ENCODE results near the gene BEND6.
"Not testable (repeated sequence)": the region's sequence is repeated elsewhere in the genome, so short reads cannot be mapped to it uniquely, and the experiment has no call there.

The BEND6 gene

DNA sequence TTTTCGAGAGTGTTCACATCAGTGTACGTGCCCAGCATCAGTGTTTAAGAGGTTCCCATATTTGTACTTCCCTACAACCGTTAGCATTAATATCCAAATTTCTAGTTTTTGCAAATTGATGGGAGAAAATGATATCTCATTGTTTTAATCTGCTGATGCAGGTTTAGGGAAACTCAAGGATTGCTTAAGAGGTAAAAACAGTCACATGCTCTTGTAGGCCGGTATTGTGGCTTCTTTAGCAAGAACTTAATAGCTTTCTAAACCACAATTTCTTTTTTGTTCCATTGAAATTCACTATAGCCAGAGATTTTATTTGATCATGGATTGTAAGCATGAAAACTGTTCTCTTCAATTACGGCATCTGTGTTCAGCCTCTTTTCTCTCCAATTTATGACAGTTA is 29.5 kb downstream of the BEND6 start:
- no peak for DNase-seq (ENCODE audit: low read depth)

DNA sequence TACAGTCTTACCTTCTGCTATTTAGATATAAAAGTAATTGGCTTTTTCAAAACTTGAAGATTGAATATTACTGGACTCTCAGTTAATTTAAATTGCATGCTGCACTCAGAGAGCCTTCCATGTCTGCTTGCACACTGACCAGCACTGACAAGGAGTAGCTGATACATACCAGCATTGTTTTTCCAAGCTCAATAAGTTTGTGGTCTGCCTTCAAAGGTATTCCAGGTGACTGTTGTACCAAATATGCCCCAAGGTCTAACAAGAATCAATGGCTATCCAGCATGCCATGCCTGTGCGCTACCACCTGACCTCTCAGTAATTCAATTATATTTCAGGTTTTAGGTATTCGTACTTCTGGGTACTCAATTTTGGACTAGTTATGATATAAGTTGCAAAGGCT is 30.0 kb downstream of the BEND6 start:
- DNase-seq (ENCODE audit: low read depth): no peak

DNA sequence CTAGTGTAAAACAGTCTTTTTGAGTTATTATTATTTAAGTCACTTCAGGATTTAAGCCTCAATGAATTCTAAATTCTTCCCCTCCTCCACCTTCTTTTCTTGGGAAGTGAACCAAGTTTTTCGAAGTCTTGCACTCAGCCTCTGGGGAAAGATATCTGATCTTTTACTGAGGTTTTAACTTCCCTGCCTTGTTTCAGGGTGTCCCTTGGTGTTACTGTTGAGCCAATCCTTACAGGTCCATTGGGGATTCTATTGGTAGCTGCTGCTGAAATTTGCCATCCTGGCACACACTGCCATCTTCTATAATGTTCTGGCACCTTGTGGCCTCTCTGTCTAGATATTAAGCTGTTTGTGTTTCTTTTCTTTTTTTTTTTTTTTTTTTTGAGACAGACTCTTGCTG is 31.7 kb downstream of the BEND6 start:
- DNase-seq (ENCODE audit: low read depth): no peak

DNA sequence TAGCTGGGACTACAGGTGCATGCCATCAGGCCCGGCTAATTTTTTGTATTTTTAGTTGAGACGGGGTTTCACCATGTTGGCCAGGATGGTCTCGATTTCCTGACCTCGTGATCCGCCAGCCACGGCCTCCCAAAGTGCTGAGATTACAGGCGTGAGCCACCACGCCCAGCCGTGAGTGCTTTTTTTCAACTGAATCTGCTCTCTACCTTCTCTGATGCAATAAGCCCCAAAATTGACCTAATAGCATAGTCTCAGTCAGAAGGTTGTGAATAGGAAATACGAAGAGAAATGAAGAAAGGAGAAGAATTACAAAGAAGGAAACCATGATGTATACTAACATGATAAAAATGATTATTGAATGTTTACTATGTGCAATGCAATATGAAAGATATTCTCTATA is 33.2 kb downstream of the BEND6 start:
- no peak for DNase-seq (ENCODE audit: low read depth)

DNA sequence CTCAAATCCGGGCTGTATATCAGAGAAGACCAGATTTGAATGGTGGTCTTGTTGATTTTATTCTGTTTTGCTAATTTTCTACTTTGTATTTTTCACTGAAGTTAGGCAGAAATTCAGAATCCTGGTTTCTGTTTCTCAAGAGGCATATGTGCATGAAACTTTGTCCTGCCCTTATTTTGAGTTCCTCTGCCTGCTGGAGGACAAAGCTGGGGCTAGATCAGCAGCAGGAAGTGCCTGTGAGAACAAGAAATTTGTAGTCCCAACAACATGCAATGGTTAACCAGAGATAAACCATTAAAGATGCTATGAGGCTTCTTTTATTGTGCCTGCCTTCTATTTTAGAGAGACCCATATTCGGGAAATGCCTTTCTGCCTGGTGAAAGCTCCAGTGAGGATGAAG is 37.1 kb downstream of the BEND6 start:
- DNase-seq (ENCODE audit: low read depth): no peak

DNA sequence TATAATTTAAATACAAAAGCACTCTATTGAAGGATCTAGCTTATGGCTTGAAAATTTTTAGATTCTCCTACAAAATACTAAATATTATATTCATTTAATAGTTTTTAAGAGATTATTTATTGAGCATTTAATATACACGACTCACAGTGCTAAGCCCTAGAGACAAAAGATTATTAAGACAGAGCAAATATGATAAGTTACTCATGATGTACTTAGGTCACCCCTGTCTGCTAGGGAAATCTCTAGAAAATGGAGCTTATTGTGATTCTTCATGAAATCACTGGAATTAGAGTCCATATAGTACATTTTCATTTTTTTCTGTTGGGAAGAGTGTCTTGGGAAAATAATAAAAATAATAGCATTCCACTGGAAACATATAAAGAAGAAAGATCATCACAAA is 37.8 kb downstream of the BEND6 start:
- no peak for DNase-seq (ENCODE audit: low read depth)

DNA sequence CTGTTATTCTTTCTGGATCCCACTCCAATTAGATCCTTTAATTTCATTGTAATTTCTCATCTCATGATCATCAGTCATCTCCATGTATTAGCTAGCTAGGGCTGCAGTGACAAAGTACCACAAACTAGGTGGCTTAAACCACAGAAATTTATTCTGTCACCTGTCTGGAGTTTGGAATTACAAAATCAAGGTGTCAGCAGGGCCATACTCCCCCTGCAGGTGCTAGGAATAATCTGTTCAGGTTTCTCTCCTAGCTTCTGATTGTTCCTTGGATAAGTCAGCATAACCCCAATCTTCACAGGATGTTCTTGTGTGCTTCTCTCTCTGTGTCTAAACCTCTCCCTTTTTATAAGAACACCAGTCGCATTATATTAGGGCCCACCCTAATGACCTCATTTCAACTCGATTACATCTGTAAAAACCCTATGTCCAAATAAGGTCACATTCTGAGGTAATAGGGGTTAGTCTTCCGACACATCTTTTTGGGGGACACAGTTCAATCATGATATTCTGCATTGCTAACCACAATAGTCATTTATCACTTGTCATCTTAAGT is 40.5 kb downstream of the BEND6 start:
- no peak for DNase-seq (ENCODE audit: low read depth)

DNA sequence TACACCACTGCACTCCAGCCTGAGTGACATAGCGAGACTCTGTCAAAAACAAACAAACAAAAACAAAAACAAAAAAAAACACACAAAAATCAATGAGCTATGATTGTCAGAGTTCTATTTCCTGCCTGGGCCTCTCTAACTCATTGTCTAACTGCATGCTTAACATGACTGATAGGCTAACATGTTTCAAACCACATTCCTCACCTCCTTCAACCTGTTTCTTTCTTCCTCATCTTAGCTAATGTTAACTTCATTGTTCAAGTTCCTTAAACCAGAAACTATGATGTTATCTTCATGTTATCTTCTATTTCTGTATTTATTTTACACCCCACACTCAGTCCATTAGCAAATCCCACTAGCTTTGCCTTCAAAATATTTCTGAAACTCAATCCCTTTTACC is 41.5 kb downstream of the BEND6 start:
- DNase-seq (ENCODE audit: low read depth): no peak

DNA sequence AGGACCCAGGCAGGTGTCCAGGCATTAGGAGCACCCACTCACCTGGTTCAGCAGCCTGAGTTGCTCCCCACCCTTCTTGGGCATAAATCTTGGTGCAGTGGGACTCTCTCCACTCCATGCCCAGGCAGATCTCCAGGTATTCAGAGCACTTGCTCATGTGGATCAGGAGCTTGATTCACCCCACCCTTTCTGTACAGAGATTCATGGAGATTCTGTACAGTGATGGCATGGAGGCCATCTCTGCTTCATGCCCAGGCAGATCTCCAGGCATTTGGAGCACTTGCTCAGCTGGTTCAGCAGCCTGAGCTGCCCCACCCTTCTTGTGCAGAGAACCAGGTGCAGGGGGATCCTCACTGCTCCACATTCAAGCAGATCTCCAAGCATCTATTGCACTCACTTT is 44.1 kb downstream of the BEND6 start:
- DNase-seq (ENCODE audit: low read depth): no peak

DNA sequence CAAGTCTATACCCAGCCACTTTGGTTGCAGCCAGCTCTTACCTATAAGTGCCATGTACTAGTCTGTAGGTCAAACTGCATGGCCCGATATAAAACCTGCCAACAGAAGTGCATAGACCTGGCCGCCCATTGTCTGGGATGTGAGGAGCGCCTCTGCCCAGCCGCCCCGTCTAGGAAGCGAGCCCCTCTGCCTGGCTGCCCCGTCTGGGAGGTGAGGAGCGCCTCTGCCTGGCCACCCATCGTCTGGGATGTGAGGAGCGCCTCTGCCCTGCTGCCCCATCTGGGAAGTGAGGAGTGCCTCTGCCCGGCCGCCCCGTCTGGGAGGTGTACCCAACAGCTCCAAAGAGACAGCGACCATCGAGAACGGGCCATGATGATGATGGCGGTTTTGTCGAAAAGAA is 44.8 kb downstream of the BEND6 start:
- not testable (repeated sequence) for DNase-seq (ENCODE audit: low read depth)

DNA sequence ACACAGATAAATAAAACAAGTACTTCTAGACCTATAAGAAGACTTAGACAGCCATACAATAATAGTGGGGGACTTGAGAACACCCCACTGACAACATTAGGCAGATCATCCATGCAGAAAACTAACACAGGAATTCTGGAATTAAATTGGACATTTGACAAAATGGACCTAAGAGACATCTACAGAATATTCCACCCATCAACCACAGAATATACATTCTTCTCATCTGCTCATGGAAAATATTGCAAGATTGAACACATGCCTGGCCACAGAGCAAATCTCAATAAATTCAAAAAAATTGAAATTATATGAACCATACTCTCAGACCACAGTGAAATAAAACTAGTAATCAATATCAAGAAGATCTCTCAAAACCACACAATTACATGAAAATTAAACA is 47.3 kb downstream of the BEND6 start:
- no peak for DNase-seq (ENCODE audit: low read depth)

DNA sequence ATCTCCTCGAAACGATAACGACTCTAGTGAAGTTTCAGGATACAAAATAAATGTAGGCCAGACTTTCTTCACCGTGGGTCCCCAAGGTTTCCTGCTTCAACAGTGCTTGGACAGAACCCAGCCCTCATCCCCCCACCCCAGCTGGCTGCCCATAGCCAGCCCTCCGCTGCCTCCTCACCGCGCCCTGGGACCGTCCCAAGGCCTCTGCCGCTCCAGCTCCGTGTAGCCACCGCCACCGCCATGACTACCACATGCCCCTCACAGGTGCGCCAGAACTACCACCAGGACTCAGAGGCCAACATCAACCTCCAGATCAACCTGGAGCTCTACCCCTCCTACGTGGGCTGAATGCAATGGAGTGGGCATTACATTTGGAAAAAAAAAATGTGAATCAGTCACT is 49.4 kb downstream of the BEND6 start:
- DNase-seq (ENCODE audit: low read depth): no peak

DNA sequence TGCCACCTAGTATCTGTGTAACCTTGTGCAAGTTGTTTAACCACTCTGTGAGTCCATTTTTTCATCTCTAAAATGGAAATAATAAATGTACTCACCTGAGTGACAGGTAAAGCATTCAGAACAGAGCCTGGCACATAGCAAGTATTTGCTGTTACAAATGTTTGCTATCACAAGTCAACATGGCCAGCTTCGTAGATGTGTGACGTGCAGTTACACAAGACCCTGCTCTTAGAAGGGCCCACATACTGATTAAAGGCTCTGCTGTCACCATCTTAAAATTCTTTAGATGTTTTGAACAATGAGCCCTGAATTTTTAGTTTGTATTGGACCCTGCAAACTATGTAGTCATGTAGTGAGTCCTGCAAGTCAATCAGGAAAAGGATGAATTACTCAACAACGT is 51.2 kb downstream of the BEND6 start:
- no peak for DNase-seq (ENCODE audit: low read depth)

DNA sequence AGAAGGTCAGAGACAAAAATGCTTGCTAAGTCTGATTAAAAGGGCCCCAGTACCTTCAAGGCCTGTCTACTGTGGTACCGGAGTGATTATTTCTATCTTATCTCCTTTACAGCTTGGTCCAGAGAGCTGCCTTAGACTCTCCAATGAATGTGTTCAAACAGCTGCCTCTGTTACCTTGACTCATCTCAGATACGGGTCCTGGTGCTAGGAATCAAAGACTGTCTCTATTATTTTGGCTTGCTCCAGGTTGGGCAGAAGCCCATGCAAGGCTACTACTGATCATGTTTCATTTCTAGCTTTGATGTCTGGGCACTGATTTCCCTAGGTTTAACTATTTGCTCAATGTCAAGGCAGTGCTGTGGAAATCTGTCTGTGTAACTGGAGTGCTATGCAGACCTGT is 53.2 kb downstream of the BEND6 start:
- not testable (repeated sequence) for DNase-seq (ENCODE audit: low read depth)

DNA sequence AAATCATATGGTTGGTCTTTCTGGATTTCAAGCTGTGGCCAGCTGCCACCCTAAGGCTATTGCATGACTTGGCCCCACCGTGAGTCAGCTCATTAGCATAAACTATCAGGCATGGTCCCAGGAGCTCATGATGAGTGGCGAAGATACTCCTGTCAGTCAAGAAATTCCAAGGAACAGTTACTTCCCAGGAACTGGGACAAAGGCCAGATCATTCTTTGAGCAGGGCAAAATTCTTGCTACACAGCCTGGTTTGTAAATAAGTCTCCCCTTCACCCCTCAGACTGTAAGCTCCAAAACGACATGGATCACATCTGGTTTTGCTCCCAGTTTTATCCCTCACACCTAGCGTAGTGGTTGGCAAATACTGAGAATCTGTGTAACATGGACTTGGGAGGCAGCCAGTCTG is 58.6 kb downstream of the BEND6 start:
- DNase-seq (ENCODE audit: low read depth): no peak

DNA sequence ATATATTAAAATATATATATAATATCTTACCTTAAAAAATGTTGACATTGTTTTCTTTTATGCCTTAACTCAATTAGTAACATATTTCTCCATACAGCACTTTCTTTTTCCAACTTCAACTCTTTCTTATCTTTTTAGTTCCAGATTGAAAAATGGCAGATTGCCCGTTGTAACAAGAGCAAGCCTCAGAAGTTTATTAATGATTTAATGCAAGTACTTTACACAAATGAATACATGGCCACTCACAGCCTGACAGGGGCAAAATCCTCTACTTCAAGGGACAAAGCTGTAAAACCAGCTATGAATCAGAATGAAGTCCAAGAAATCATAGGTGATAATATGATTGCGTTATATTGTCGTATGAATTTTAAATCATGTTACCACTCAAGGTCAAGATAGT is 62.2 kb downstream of the BEND6 start:
- DNase-seq (ENCODE audit: low read depth): no peak

DNA sequence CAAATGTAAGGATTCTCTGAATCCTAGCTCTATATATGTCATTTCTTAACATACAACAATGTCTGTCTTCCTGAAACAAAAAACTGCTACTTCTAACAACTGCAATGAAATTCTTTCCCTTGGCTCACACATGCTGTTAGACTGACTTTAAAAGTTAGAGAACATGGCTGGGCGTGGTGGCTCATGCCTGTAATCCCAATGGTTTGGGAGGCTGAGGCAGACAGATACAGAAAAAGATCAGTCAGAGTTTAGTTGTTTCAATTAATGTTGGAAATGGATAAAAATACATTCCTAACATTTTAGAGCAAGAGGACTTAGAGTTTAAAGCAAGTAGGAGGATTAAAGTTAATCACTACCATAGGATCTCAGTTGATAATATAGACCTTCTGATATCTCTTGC is 62.9 kb downstream of the BEND6 start:
- no peak for DNase-seq (ENCODE audit: low read depth)

DNA sequence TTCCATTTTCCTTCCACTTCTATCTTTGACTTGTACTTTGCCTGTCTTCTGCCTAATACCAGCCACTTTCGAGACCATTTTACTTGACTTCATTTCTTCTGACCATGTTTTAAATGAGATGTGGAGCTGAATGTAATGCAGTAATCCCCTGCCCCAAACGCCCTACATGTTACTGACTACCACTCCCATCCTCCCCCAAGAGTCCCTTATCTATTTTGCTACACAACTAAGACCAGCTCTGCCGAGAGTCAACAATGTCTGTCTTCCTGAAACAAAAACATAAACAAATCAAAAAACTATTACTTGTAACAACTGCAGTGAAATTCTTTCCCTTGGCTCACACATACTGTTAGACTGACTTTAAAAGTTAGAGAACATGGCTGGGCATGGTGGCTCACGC is 64.5 kb downstream of the BEND6 start:
- no peak for DNase-seq (ENCODE audit: low read depth)

DNA sequence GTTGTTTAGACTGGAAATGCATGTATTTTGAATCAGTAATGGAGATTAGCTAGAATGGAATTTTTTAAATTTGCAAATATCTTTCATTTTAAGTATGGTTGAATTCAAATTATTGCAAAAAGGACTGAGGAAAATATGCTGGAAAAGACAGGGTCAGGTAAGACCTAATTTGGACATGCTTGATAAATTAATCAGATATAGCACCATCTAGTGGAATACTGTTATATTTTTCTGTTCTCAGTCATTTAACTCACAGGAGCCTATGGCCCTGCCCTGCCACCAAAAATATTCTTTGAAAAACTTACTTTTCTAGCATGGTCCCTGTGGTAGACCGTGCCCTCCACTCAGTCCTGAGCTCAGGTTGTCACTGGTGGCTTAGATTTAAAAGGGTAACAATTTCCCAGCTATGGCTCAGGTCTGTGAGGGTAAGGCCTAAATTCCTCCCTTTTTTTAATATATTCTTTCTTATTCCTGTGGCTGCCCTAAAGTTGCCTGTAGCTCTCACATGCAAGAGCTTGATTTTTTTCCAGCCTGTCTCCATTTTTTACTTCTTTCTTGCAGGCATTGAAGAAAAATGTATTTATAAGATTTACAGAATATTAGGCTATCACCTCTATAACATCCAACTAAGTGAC is 66.3 kb downstream of the BEND6 start:
- DNase-seq (ENCODE audit: low read depth): no peak

DNA sequence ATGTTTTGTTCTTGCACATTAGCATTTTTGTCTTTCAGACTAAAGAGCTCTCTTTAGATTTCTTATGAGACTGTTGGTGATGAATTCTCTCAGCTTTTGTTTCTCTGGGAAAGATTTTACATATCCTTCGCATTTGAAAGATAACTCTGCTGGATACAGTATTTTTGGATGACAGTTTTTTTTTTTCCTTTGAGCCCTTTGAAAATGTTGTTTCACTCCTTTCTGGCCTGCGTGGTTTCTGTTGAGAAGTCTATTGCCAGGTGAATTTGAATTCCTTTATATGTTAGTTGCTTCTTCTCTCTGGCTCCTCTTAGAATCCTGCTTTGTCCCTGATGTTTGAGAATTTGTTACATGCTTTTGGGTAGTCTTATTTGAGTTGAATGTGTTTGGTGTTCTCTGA is 69.4 kb downstream of the BEND6 start:
- no peak for DNase-seq (ENCODE audit: low read depth)

DNA sequence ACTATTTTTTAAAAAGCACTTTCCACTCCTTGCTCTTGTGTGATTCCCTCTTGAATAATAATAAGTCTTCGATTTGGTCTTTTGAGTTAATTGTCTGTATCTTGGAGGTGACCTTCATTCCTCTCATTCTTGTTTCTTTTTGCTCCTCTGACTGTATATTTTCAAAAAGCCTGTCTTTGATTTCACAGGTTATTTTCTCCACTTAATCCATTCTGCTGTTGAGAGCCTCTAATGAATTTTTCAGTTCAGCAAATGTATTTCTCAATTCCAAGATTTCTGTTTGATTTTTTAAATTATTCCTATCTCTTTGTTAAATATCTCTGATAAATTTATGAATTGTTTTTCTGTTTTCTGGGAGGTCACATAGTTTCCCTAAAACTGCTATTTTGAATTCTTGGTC is 69.9 kb downstream of the BEND6 start:
- DNase-seq (ENCODE audit: low read depth): no peak

DNA sequence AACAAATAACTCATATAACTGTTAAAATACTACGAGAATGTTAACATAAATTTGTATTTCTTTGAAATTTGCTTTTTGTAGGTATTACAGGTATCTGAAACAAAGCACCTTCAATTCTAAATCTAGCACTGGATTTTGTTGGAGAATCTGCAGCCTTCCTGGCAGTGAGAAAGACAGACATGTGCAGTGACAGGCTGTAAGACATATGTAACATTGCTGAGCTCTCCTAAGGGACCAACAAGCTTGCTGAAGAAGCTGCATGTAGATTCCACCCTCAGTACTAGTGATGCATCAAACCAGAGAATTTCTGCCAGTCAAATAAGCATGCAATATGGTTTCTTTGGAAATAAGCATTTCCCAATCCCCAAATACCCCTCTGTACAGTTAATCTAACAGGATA is 71.1 kb downstream of the BEND6 start:
- no peak for DNase-seq (ENCODE audit: low read depth)

DNA sequence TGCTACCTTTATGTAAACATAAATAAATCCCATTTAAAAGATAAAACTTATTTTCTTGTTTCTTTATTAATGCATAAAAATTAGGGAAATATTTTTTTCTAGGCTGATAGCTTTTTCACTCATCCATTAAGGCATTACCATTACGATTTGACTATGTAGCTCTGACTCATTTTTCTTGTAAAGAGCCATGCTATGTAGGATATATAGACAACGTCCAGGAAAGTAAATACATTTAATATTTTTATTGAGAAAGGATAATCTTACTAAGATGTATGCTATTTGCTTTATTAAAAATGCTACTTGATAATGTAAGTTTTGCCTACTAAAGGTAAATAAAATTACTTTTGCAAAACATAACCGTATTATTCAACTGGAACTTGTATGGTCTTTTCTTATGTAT is 72.4 kb downstream of the BEND6 start:
- DNase-seq (ENCODE audit: low read depth): no peak

DNA sequence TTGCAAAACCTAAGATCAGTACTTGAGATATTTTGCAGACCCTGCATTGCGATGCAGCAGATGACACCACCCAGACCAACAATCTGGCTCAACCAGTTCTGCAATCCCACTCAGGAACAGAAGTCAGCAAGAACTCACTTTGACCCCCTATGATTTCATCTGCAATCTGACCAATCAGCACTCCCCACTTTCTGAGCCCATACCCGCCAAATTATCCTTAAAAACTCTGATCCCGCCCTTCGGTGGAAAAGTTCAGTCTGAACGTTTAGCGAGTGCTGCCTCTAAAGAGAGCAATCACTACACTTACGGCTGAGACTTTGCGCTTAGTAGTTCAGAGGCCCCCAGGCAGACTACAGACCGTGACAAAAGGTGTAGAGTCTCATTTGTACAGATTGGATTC is 74.3 kb downstream of the BEND6 start:
- no peak for DNase-seq (ENCODE audit: low read depth)

DNA sequence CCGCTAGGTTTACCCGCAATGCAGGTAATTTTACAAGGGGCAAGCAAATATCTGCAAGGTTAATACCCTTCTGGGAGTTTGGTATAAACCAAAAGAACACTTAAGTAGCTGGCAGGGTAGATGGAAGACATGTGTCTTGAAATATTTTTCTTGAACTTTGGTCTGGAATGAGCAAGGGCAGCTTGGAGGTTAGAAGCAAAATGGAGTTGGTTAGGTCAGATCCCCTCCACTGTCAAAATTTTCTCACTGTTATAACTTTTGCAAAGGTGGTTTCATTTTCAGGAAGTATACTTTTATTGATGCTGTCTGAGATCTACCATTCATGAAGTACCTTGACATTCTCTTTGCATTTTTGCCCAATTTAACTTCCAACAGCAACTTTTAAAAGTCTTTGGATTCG is 78.3 kb downstream of the BEND6 start:
- DNase-seq (ENCODE audit: low read depth): no peak
